Measurements from ENCODE around the gene SLC15A4. TPM values are rescaled to one million over a fixed set of nuclear protein-coding genes. Genes with fewer than 3 reads are reported as not detected.
"Not testable (repeated sequence)": the region's sequence is repeated elsewhere in the genome, so short reads cannot be mapped to it uniquely, and the experiment has no call there.

Gene SLC15A4
- total and polyA plus RNA-seq, 2 of the 4 experiments (the other 2 are of a cell fraction): 15.4 to 21.9 TPM

- H3K4me3 ChIP-seq (ENCODE audit: insufficient read depth, low read depth, low read length); H3K27me3 ChIP-seq (ENCODE audit: control insufficient read depth, insufficient read depth, low read length); CTCF ChIA-PET; H3K9me1 ChIP-seq (ENCODE audit: insufficient read depth, low read length); H2BK15ac ChIP-seq (ENCODE audit: low read depth, low read length); H3K4ac ChIP-seq (ENCODE audit: low read depth, low read length); BruUV-seq (replicated peaks); POLR2A ChIA-PET (ENCODE audit: unreplicated experiment); H4K20me1 ChIP-seq (ENCODE audit: insufficient read depth, low read length); H2BK120ac ChIP-seq (ENCODE audit: low read depth, low read length); in situ Hi-C loops (cut with MboI; ENCODE audit: low sequenced_read_pairs); H3K79me1 ChIP-seq (ENCODE audit: low read depth in 1 of 2, low read length in 2 of 2); H3K56ac ChIP-seq (ENCODE audit: extremely low read depth, insufficient read depth, low read length); H4K91ac ChIP-seq (ENCODE audit: insufficient read depth, low read depth, low read length); H2AK5ac ChIP-seq (ENCODE audit: low read depth, low read length); H3K36me3 ChIP-seq (ENCODE audit: control insufficient read depth, insufficient read depth, low read length); H3K27ac ChIP-seq (ENCODE audit: insufficient read depth, low read length); H3K18ac ChIP-seq (ENCODE audit: low read depth, low read length); H4K8ac ChIP-seq (ENCODE audit: low read depth in 2 of 2, low read length in 2 of 2); H2AFZ ChIP-seq (replicated peaks; ENCODE audit: low read length, poor library complexity); H3K9ac ChIP-seq (ENCODE audit: low read depth, low read length); H2BK5ac ChIP-seq (ENCODE audit: low read depth, low read length, poor library complexity, severe bottlenecking); H3K9me3 ChIP-seq (ENCODE audit: control insufficient read depth, insufficient read depth, low read length); H2AK9ac ChIP-seq (replicated peaks; ENCODE audit: low read depth, low read length, poor library complexity); DNase-seq; H3K4me2 ChIP-seq (ENCODE audit: low read depth, low read length); ATAC-seq (ENCODE audit: low read depth); H3K4me1 ChIP-seq (ENCODE audit: control insufficient read depth, insufficient read depth, low read length); intact Hi-C loops (cut with micrococcal nuclease); H2BK20ac ChIP-seq (ENCODE audit: low read depth, low read length); dilution Hi-C loops (cut with HindIII; ENCODE audit: low sequenced_read_pairs, unreplicated experiment); H3K14ac ChIP-seq (replicated peaks; ENCODE audit: low read depth, low read length); H3K23ac ChIP-seq (ENCODE audit: low read depth, low read length); H4K5ac ChIP-seq (ENCODE audit: low read depth, low read length): not testable (repeated sequence)
- WGBS, 2 experiments (ENCODE audit: extremely low coverage in 2 of 2, insufficient read length in 1 of 2): no CpG with 5 or more reads among the region's 7 CpGs
Observed at GRCh38 chr12:128851429-128851828, 27.7 kb upstream of the SLC15A4 start.

Measured in IMR-90 (cell line).